GM12878 (cell line): ENCODE measurements around the gene EMP3. TPM values are rescaled to one million over a fixed set of nuclear protein-coding genes. Genes with fewer than 3 reads are reported as not detected.

Experiments used
- ATAC-seq: fragments of 200-7000 bp; cut with Tn5 transposase; 3 replicates; pipeline ENCODE4 v1.9.1; 2020; ENCODE audit warnings: mild to moderate bottlenecking, moderate library complexity
- Bru-seq: library from RNA; stranded (reverse); fragments of 400-500 nt; gene quantifications from one replicate; lab custom pipeline; 2021; lab: Mats Ljungman, UMichigan
- BruChase-seq, 2 experiments: library from RNA; stranded (reverse); fragments of 400-500 nt; gene quantifications; one replicate each; lab custom pipeline; 2021; lab: Mats Ljungman, UMichigan
- BruUV-seq: library from RNA; stranded (reverse); fragments of 400-500 nt; replicated peaks from 2 replicates; lab custom pipeline; 2021; lab: Mats Ljungman, UMichigan
- CTCF ChIA-PET: fragments of 300-600 bp; sonication (Branson Sonifier 250); formaldehyde crosslinking; extraction: SDS; loops from one replicate; lab custom pipeline; 2021; ENCODE audit warnings: inconsistent platforms; lab: Yijun Ruan, JAX
- POLR2A ChIA-PET: fragments of 350-600 bp; formaldehyde crosslinking; extraction: SDS; loops from one replicate; lab custom pipeline; 2021; ENCODE audit warnings: inconsistent platforms; lab: Charles Lee
- RAD21 ChIA-PET: fragments of 300-600 bp; sonication (Branson Sonifier 250); formaldehyde crosslinking; loops from one replicate; lab custom pipeline; 2023; ENCODE audit warnings: antibody characterized with exemption; ENCODE audit not compliant: unreplicated experiment; lab: Charles Lee
- SMC1A ChIA-PET: fragments of 300-600 bp; sonication (Branson Sonifier 250); formaldehyde crosslinking; loops from one replicate; lab custom pipeline; 2023; ENCODE audit not compliant: unreplicated experiment, uncharacterized antibody; lab: Charles Lee
- DNase-seq: peaks from one replicate; pipeline ENCODE4 v3.0.0-alpha.2; 2011; ENCODE audit warnings: low read depth, low spot score
- FAIRE-seq: peaks from 3 replicates; lab custom pipeline; 2011; peaks lifted over from hg19 to GRCh38; lab: Jason Lieb, UNC
- H2AFZ ChIP-seq: 2 replicates; pipeline ENCODE4 v1.6.0; 2011; ENCODE audit warnings: low read depth, low read length, control low read depth; ENCODE audit not compliant: control insufficient read depth
- H3K27ac ChIP-seq: 2 replicates; pipeline ENCODE4 v1.5.1; 2011; ENCODE audit warnings: control low read depth; ENCODE audit not compliant: control insufficient read depth, insufficient read depth
- H3K27me3 ChIP-seq, 2 experiments: replicated peaks in 1 of 2; 2 replicates each; pipeline versions ENCODE4 v1.6.0 to v1.6.1; 2011; ENCODE audit warnings: low read length in 1 of 2; ENCODE audit not compliant: control insufficient read depth in 2 of 2, insufficient read depth in 2 of 2
- H3K36me3 ChIP-seq, 2 experiments: 2 replicates each; pipeline ENCODE4 v1.5.1; 2011; ENCODE audit warnings: low read length in 1 of 2; ENCODE audit not compliant: control insufficient read depth in 2 of 2, insufficient read depth in 2 of 2
- H3K4me1 ChIP-seq: 2 replicates; pipeline ENCODE4 v1.6.1; 2011; ENCODE audit warnings: mild to moderate bottlenecking, low read length, moderate library complexity, mixed read lengths; ENCODE audit not compliant: control insufficient read depth, insufficient read depth
- H3K4me2 ChIP-seq: 2 replicates; pipeline ENCODE4 v1.6.0; 2011; ENCODE audit warnings: control low read depth; ENCODE audit not compliant: control insufficient read depth, insufficient read depth
- H3K4me3 ChIP-seq: fragments of 200-600 bp; sonication (generic); 2 replicates; pipeline ENCODE4 v1.5.1; 2016
- H3K79me2 ChIP-seq: 2 replicates; pipeline ENCODE4 v1.6.0; 2011; ENCODE audit warnings: low read length; ENCODE audit not compliant: control insufficient read depth, insufficient read depth
- H3K9ac ChIP-seq: 2 replicates; pipeline ENCODE4 v1.8.0; 2011; ENCODE audit warnings: low read length, control low read depth, mixed read lengths; ENCODE audit not compliant: control insufficient read depth, insufficient read depth
- H3K9me3 ChIP-seq: replicated peaks from 3 replicates; pipeline ENCODE4 v1.5.1; 2011; ENCODE audit warnings: mild to moderate bottlenecking, low read length; ENCODE audit not compliant: control insufficient read depth, insufficient read depth
- H4K20me1 ChIP-seq: 2 replicates; pipeline ENCODE4 v1.6.0; 2011; ENCODE audit not compliant: control insufficient read depth, insufficient read depth
- ATF7 ChIP-seq: fragments of 450-650 bp; IDR thresholded peaks from 2 replicates; pipeline ENCODE4 v1.6.1; 2016; ENCODE audit warnings: low read depth, mild to moderate bottlenecking
- BCL11A ChIP-seq: IDR thresholded peaks from 2 replicates; pipeline ENCODE4 v1.6.1; 2011; ENCODE audit warnings: low read depth, low read length
- EGR1 ChIP-seq, 2 experiments: IDR thresholded peaks; 1 replicate in 1 of 2; 2 replicates in 1 of 2; pipeline ENCODE4 v1.6.1; 2011 to 2012; ENCODE audit warnings: low read depth in 2 of 2, low read length in 2 of 2, borderline replicate concordance in 1 of 2, mild to moderate bottlenecking in 1 of 2, moderate library complexity in 1 of 2
- ETV6 ChIP-seq, 2 experiments: fragments of 450-650 bp in 1 of 2; IDR thresholded peaks in 1 of 2; conservative IDR thresholded peaks in 1 of 2; 2 replicates each; pipeline ENCODE4 v1.6.1; 2014; ENCODE audit warnings: antibody characterized with exemption in 1 of 2, borderline replicate concordance in 1 of 2, low read depth in 1 of 2, mild to moderate bottlenecking in 1 of 2, moderate library complexity in 1 of 2
- FOS ChIP-seq: IDR thresholded peaks from 3 replicates; pipeline ENCODE4 v1.6.1; 2011; ENCODE audit warnings: borderline replicate concordance; ENCODE audit not compliant: insufficient read length; ENCODE audit errors: extremely low read depth
- HSF1 ChIP-seq: fragments of 150-350 bp; IDR thresholded peaks from 2 replicates; pipeline ENCODE4 v1.6.1; 2014; ENCODE audit warnings: mild to moderate bottlenecking, low read depth, low read length
- IRF5 ChIP-seq: fragments of 450-650 bp; IDR thresholded peaks from 2 replicates; pipeline ENCODE4 v1.6.1; 2017; ENCODE audit warnings: borderline replicate concordance
- KDM1A ChIP-seq: fragments of 200-600 bp; sonication (generic); IDR thresholded peaks from 2 replicates; pipeline ENCODE4 v1.6.1; 2016; ENCODE audit warnings: borderline replicate concordance
- KLF5 ChIP-seq: fragments of 450-650 bp; IDR thresholded peaks from 2 replicates; pipeline ENCODE4 v1.6.1; 2014; ENCODE audit warnings: mild to moderate bottlenecking; ENCODE audit not compliant: partially characterized antibody
- MYB ChIP-seq: fragments of 150-350 bp; IDR thresholded peaks from 2 replicates; pipeline ENCODE4 v1.6.1; 2014; ENCODE audit warnings: mild to moderate bottlenecking, low read depth, low read length, borderline replicate concordance
- PML ChIP-seq: IDR thresholded peaks from 2 replicates; pipeline ENCODE4 v1.6.1; 2012; ENCODE audit warnings: low read length, inconsistent platforms
- RELA ChIP-seq: fragments of 450-650 bp; IDR thresholded peaks from 2 replicates; pipeline ENCODE4 v1.8.0; 2014; ENCODE audit warnings: borderline replicate concordance; ENCODE audit not compliant: partially characterized antibody
- SP1 ChIP-seq: IDR thresholded peaks from one replicate; pipeline ENCODE4 v1.6.1; 2011; ENCODE audit warnings: low read depth, low read length
- SPI1 ChIP-seq: IDR thresholded peaks from 2 replicates; pipeline ENCODE4 v1.6.1; 2011; ENCODE audit warnings: low read depth, mild to moderate bottlenecking, low read length, moderate library complexity, borderline replicate concordance; ENCODE audit not compliant: insufficient read depth
- ZNF24 ChIP-seq: fragments of 450-650 bp; IDR thresholded peaks from 2 replicates; pipeline ENCODE4 v1.6.1; 2017; ENCODE audit warnings: antibody characterized with exemption, mild to moderate bottlenecking
- WGBS: methylation state at CpG from one replicate; pipeline ENCODE4 v1.1.6; 2016; ENCODE audit warnings: low lambda C conversion rate; ENCODE audit not compliant: insufficient replicate concordance, insufficient coverage; ENCODE audit errors: missing lambda C conversion rate; 5-methylcytosine and 5-hydroxymethylcytosine counted together
- in situ Hi-C: fragments of 300-500 bp; cut with MboI; formaldehyde crosslinking; loops from 9 replicates; pipeline ENCODE4 v1.14.3; 2018; ENCODE audit warnings: mixed read lengths
- intact Hi-C: fragments of 100-400 bp; cut with micrococcal nuclease; formaldehyde crosslinking; loops from one replicate; pipeline ENCODE4 v1.14.2; 2022; ENCODE audit not compliant: unreplicated experiment
- long read RNA-seq, 2 experiments: library from polyadenylated mRNA; unstranded; transcript quantifications; one replicate each; pipeline ENCODE4 v2.0.0, GENCODE V29; 2019 to 2020
- polyA minus RNA-seq, 3 experiments: library from RNA; depleted of rRNA, polyadenylated mRNA; stranded (reverse); fragments of >200 nt; gene quantifications; 2 replicates each; pipeline ENCODE4 v1.2.3, GENCODE V29; 2011
- polyA plus RNA-seq, 11 experiments: library from polyadenylated mRNA; depleted of rRNA in 4 of 11; unstranded in 6 of 11; stranded (reverse) in 5 of 11; fragments of >200 nt; fragmentation: Nextera tagmentation in 4 of 11; fragmentation: Illumina TruSeq in 1 of 11; extraction: Ambion mirVana in 4 of 11; extraction: Trizol in 1 of 11; gene quantifications; 1 replicate in 1 of 11; 2 replicates in 10 of 11; pipeline versions ENCODE4 v1.2.1 to v1.2.3, GENCODE V29; 2011 to 2016; ENCODE audit warnings: inconsistent platforms in 2 of 11, missing spikeins in 2 of 11, low read depth in 1 of 11
- total RNA-seq, 4 experiments: library from RNA; depleted of rRNA in 3 of 4; stranded (reverse); fragments of >200 nt in 3 of 4; fragmentation: Illumina TruSeq in 1 of 4; extraction: Trizol in 1 of 4; gene quantifications; 2 replicates each; pipeline versions ENCODE4 v1.2.1 to v1.2.3, GENCODE V29; 2013 to 2021

The EMP3 gene
- 27.2 and 29.7 TPM in 2 replicates for total RNA-seq (2013; cell fraction: nucleolus; rRNA removed)
- 97.5 and 99.1 TPM in 2 replicates for total RNA-seq (2014; rRNA removed)
- 126 and 137 TPM in 2 replicates for total RNA-seq (2014; rRNA removed; fragmentation: Illumina TruSeq; extraction: Trizol)
- 145 and 147 TPM in 2 replicates for total RNA-seq (2021)
- 64.0 TPM for polyA plus RNA-seq (2011; ENCODE audit: low read depth)
- polyA plus RNA-seq (2011; rRNA removed): 68.8 and 128 TPM in 2 replicates
- 227 and 228 TPM in 2 replicates for polyA plus RNA-seq (2011; cell fraction: cytosol; rRNA removed)
- polyA plus RNA-seq (2011; cell fraction: nucleus; rRNA removed): 61.5 and 90.3 TPM in 2 replicates
- polyA plus RNA-seq (2012): 119 and 128 TPM in 2 replicates
- polyA plus RNA-seq (2014; fragmentation: Illumina TruSeq; extraction: Trizol): 139 and 149 TPM in 2 replicates
- 10 to 100 TPM; 53.2 to 73.6 TPM for polyA plus RNA-seq (2014; fragmentation: Nextera tagmentation; extraction: Ambion mirVana)
- polyA plus RNA-seq (2014; rRNA removed): 224 and 261 TPM in 2 replicates
- 100 to 1,000 TPM; 184 to 200 TPM for polyA plus RNA-seq (2016; fragmentation: Nextera tagmentation; extraction: Ambion mirVana)
- 108 and 154 TPM in 2 replicates for polyA minus RNA-seq (2011; rRNA and poly(A)+ RNA removed)
- polyA minus RNA-seq (2011; cell fraction: cytosol; rRNA and poly(A)+ RNA removed): 57.1 and 62.1 TPM in 2 replicates
- polyA minus RNA-seq (2011; cell fraction: nucleus; rRNA and poly(A)+ RNA removed): 28.8 and 32.8 TPM in 2 replicates
- Bru-seq, nascent RNA: percentile 88 among the genes with signal in this experiment
- percentile 93 among the genes with signal in this experiment for BruChase-seq, experiment 1, labeled RNA remaining after a 6-hour chase
- percentile 87 among the genes with signal in this experiment for BruChase-seq, experiment 2, labeled RNA remaining after a 2-hour chase
- long read RNA-seq, experiment 1, transcript EMP3-204 (4 exons, 761 nt): minor isoform, 6 of 58 reads
- long read RNA-seq, experiment 1, transcript EMP3-201 (5 exons, 876 nt): major isoform, 49 of 58 reads
- long read RNA-seq, experiment 1, partial matches to known transcripts: 2 of 58 reads
- long read RNA-seq, experiment 1, other reads (novel, unspliced or antisense): 0 of 58 reads
- long read RNA-seq, experiment 2, transcript EMP3-201 (5 exons, 876 nt): major isoform, 13 of 14 reads
- long read RNA-seq, experiment 2, partial matches to known transcripts: 0 of 14 reads
- long read RNA-seq, experiment 2, other reads (novel, unspliced or antisense): 1 of 14 reads

GRCh38 chr19:48325265-48325910 is at the start of gene EMP3:
Gene EMP3, plus strand, starts transcription at chr19:48325552. Its CDS starts 1,293 bp downstream, at chr19:48326845.
- FAIRE-seq (no peak), ATAC-seq (peak; percentile 44), DNase-seq (peak; percentile 38)
- ChIA-PET SMC1A (interaction anchor here (1.7 to 13.2 kb wide), 2 partner anchors 8 to 68 kb away, joined by 4 to 223 read pairs; no protein-coding TSS in a partner anchor), RAD21 (interaction anchor here (0.7 to 9.9 kb wide), 4 partner anchors 8 to 260 kb away, joined by 3 to 255 read pairs (median 4); partner anchors contain the start of genes SYNGR4 and TMEM143), POLR2A (interaction anchor here (0.7 to 7.2 kb wide), 4 partner anchors 7 to 294 kb away, joined by 3 to 194 read pairs (median 12); partner anchors contain the start of genes SPHK2, SYNGR4 and TMEM143), CTCF (interaction anchor here (1.2 to 9.7 kb wide), 3 partner anchors 8 to 165 kb away, joined by 4 to 238 read pairs (median 10); partner anchors contain the start of gene KDELR1)
- WGBS: under 1% methylated on average over 14 of the region's 22 CpGs
- in situ Hi-C loops (no loop called here), intact Hi-C loops (no loop called here)
- Histone ChIP-seq H2AFZ (peak within 1 kb of the TSS; percentile 76), H3K9ac (peak within 1 kb of the TSS; percentile 96), H3K79me2 (peaks cover 25% of the 10 kb centered on the region), H3K4me2 (peak within 1 kb of the TSS; percentile 94), H3K36me3 (peaks cover 0 to 4% of the 10 kb centered on the region in 2 experiments; a peak in 2 of 4 replicates), H4K20me1 (no peaks in the 10 kb centered on the region), H3K27me3 (no peaks in the 10 kb centered on the region), H3K9me3 (peaks cover 3% of the 10 kb centered on the region; the same call in 1 of the 3 replicates), H3K4me3 (peak within 1 kb of the TSS; percentile 74), H3K4me1 (peaks cover 39% of the 10 kb centered on the region), H3K27ac (peak within 1 kb of the TSS; percentile 93)
- BruUV-seq: TSS peak; percentile 78
- TF ChIP-seq HSF1 (no peak), EGR1 (IDR thresholded peaks at IDR 0.05; ENCODE audit: borderline replicate concordance in 1 of 2, low read depth in 2 of 2, low read length in 2 of 2) (no peak; a peak in 1 of 3 replicates), IRF5 (0 out of 2 replicates have a peak, but pooled peaks have one; percentile 1), MYB (no peak), SPI1 (peak; percentile 82; the same call in 1 of the 2 replicates), ZNF24 (no peak), BCL11A (no peak), KLF5 (no peak), FOS (no peak), SP1 (no peak), ETV6 (conservative IDR thresholded peaks at IDR 0.05 in 1 of 2, IDR thresholded peaks at IDR 0.05 in 1 of 2; ENCODE audit: borderline replicate concordance in 1 of 2, low read depth in 1 of 2) (no peak), ATF7 (no peak), RELA (no peak), KDM1A (no peak), PML (peak; percentile 56)
